C1 segment of cervical spinal cord (tissue), 14 donors: ENCODE measurements around the gene NDUFA12.

Experiments
- DNase-seq, 14 donors: peaks; one replicate each; lab custom pipeline; 2025; lab: John Stamatoyannopoulos, UW

Gene NDUFA12

DNA sequence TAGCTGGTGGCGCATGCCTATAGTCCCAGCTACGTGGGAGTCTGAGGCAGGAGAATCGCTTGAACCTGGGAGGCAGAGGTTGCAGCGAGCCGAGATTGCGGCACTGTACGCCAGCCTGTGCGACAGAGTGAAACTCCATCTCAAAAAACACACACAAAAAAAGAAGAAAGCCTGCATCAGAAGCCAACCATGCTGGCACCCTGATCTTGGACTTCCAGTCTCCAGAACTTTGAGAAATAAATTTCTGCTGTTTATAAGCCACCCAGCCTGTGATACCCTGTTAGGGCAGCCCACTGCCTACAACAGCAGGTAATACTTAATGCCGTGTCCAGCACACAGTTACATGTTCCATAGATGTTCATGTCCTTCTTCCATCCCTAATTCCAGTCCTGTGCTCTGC, 62.7 kb downstream of the NDUFA12 start:
- no peak for DNase-seq

DNA sequence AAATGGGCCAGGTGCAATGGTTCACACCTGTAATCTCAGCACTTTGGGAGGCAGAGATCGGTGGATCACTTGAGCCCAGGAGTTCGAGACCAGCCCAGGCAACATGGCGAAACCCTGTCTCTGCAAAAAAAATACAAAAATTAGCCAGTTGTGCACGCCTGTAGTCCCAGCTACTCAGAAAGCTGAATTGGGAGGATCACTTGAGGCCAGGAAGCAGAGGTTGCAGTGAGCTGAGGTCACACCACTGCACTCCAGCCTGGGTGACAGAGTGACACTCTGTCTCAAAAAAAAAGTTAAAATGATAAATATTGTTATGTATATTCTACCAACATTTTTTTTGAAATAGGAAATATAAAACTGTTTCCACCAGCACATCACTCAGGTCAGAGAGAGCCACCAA, 64.9 kb downstream of the NDUFA12 start:
- no peak for DNase-seq

DNA sequence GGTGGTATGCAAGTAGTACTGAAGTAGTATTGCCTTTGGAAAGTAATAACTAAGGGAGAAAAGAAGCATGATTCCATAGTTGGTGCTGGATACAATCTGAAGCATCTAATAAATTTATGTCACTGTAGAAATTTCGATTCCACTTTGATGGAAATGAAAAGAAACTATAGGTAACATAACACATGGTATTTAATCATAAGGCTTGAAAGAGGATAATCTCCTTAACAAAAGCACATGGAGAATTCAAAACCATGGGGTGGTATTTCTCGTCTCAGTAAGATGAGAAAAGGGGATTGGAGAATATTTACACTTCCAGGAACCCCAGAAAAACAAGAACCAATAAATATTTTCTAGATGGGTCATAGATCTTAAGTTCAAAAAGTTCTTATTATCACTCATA, 72.7 kb downstream of the NDUFA12 start:
- DNase-seq = no peak

DNA sequence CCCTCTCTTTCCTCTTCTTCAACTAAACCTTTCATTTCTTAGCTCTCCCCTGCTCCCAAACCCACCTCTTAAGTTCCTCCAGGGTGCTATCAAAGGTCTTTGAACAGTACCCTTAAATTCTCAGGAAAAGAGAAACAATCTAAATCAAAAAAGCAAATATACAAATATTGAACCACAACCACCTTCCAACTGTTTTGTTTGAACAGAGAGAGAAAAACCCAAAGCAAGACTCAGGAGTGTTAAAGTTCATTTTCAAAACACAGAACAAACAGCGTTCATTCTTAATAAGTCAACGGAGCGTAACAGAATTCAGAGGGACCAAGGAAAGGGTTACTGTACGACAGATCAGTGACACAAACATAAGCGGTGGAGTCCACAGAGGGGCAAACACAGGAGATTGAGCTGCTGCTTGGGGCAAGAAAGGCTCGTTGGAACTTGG, 73.3 kb downstream of the NDUFA12 start:
- no peak for DNase-seq

DNA sequence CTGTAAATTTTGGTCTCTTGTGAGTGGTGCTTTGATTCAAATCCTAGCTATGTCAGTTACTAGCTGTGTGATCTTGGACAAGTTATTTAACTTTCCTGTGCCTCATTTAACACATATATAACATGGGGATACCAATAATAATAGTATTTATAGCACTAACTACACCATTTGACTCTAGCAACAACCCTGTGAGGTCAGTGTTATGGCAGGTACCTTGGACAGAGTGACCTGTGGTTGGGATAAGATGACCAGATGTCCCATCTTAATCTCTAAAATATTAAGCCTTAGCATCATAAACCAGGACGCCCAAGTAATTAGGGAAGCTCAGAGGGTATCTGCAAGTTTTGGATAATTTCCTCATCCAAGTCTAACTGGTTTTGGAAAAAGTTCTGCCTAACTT, 73.7 kb downstream of the NDUFA12 start:
- DNase-seq = no peak

DNA sequence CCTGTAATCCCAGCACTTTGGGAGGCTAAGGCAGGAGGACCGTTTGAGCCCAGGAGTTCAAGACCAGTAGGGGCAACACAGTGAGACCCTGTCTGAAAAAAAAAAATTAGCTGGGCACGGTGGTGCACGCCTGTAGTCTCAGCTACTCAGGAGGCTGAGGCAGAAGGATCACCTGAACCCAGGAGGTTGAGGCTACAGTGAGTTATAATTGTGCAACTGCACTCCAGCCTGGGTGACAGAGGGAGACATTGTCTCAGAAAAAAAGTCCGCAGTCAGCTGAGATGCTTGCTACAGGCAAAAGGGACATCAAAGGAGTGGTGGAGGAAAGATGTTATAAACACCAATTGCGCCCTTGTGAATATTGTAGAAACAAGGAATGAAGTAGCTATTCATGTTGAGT, 77.8 kb downstream of the NDUFA12 start:
- no peak for DNase-seq

DNA sequence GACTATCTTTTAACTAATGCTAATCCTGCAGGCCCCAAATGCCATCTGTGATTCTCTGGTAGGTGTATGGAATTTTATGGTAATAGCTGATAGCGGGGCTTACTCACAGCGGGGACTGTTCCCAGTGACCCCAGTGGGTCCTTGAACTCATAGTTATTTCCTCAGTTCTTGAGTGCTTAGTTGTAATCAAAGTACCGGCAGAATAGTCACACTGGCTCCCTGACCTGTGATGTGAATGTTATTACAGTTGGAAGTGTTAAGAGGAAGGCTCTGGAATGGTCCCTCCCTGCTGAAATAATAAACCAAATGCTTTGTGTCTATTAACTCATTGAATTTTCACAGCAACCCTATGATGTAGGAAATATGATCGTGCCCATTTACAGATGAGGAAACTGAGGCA, 78.3 kb downstream of the NDUFA12 start:
- no peak for DNase-seq

DNA sequence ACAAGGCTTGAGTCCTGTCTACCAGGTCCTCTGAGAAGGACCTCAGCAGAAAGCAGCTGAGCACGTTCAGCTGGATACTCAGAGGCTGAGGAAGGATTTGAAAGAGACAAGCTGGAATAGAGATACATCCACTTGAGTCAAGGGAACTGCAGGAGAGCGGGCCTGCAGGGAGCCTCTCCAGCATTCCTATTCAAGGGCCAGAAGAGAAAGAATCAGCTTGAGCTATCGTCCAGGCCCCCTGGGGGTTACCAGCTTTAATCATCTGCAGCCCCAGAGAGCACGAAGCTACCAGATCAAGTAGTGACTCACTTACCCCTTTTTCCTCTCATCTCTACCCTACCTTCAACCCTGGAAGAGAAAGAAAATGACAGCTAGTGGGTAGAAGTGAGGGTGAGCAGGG, 80.9 kb downstream of the NDUFA12 start:
- DNase-seq = no peak
